Hypothalamus (tissue), 51 donors: ENCODE results near the gene SLC6A20.

Experiments used
- DNase-seq, 51 donors: peaks; one replicate each; lab custom pipeline; 2025; lab: John Stamatoyannopoulos, UW

Gene SLC6A20

DNA sequence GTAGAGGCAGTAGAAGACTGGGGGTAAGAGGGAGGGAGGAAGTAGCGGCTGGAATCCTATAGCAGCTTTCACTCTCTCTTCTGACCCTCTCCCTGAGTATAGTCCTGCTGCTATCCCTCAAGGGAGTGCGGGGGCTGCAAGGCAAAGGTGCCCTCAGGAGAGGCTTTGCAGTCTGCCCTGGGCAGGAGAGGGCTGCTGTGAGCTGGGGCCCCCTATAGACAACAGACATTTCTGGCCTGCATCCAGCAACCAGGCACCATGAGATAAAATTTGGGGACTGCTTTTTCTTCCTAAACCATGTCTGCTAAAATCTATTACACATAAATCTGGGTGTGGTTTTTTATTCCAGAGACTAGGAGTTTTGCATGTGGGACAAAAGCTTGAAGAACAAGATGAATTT lies 59.1 kb downstream of the SLC6A20 start:
- no peak for DNase-seq

DNA sequence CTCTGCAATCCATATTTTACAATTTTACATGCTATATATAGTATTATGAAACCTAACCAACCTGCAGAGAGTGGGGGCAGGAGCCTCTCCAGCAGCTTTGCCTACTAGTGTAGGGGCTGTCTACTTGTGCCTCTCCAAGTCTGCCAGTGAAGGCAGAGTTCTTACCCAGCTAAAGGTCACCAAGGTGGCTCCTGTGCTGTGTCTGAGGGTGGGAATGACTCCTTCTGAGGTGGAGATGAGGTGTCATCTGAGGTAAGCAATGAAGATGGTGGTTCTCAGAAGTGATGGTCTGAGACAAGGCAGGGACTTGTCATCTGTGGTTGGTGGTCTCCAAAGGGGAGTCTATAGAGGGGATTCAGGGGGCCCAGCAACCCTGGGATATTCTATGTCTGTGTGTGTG lies 59.6 kb downstream of the SLC6A20 start:
- DNase-seq: no peak

- DNase-seq: no peak
Observed at GRCh38 chr3:45730409-45731154, 65.8 kb downstream of the SLC6A20 start.

DNA sequence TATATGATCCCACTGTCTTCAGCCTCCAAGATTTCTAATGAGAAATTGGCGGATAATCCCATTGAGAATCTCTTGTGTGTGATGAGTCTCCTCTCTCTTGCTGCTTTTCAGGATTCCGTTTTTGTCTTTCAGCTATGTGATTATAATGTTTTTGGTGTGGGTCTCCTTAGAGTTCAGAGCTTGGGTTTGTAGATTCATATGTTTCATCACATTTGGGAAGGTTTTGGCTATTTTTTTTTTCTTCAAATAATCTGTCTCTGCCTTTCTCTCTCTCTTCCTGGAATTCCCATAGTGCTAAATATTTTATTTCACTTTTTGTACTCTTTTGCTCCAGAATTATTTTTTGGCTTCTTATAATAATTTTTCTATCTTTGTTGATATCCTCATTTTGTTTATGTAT lies 66.7 kb downstream of the SLC6A20 start:
- DNase-seq: no peak

DNA sequence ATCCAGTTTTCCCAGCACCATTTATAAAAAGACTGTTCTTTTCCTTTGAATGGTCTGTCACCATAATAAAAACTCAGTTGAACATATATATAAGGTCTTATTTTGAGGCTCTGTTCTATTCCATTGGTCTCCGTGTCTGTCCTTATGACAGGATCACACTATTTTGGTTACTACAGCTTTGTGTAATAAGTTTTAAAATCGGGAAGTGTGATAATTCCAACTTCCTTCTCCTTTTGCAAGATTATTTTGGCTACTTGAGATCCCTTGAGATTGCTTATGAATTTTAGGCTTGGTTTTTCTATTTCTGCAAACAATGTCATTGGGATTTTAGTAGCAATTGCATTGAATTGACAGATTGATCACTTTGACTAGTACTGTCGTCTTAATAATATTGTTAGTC lies 71.4 kb downstream of the SLC6A20 start:
- no peak for DNase-seq

DNA sequence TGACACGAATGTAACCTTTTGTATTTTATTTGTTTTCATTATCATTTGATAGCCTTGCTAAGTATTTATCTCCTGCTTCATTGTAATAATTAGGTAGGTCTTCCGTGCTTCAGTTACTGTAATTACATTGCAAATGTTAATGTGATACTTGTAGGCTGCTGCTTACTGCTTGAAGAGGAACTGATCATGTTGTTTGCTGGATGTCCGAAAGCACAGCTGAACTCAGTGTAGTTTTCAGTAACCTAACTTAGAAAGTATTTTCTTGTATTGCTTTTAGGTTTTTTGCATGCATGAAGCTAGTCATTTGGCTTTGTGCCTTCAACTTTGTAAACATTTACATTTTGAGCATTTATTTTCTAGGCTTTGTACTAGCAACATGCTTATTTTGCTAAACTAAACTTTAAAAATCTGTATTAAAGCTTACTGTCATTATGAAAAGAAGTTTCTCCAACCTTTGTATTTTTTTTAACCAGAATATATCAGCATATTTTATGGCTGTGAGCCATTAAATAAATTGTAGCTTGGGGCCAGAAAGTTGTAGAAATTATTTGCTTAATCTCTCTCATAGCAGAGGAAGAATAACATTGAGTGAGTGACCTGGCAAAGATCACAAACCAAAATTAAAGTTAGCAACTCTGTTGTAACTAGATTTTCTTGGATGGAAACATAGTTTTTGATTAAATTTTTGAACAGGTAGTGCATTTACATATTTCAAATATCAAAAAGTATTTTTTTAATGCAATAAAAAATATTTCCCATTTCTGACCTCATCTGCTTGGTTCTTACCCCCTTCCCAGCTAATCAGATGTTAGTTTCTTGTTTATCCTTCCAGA lies 76.5 kb downstream of the SLC6A20 start:
- no peak for DNase-seq

GRCh38 chr3:45716790-45717336 lies 79.5 kb downstream of the SLC6A20 start:
- no peak for DNase-seq

GRCh38 chr3:45715945-45716344 lies 80.4 kb downstream of the SLC6A20 start:
- DNase-seq: no peak

DNA sequence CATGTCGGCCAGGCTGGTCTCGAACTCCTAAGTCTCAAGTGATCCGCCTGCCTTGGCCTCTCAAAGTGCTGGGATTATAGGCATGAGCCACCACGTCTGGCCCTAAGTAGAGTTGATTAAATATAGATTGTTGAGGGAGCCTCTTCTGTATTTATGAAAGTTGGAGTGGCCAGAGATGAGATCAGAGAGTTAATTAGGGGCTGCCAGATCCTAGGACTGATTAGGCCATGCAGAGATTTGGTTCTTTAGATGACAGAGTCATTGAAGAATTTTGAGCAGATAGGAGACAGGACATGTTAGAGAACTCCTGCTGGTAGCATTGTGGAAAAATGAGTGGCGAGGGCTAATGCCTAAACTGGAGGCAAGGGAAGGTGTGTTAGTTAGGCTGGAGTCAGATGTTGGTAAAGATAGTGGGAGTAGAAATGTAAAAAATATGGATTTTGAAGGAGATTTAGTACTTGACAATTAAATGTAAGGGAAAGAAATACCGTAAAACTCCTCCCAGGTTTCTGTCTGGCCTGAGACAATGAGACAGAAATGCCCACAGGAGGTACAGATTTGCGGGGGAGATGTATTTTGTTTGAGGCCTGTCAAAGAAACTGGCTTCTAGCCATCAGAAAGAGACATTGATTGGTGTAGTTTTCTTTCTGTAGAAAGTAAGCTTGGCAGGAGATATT lies 83.8 kb downstream of the SLC6A20 start:
- DNase-seq: no peak

DNA sequence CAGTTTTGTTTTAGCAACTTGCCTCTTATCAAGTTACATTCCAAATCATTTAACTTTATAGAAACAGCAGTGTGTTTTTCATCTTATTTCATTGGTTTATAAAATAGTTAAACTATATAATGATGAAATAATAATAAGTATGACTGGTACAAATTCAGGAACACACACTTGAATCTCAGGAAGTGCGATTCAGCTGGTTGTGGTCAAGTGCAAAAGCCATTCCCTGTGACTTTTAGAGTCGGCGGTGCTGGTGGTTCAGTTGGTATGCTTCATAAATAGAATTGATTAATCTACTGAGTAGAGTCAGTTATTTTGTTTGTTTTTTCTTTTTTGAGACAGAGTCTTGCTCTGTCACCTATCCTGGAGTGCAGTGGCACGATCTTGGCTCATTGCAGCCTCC lies 84.4 kb downstream of the SLC6A20 start:
- DNase-seq: no peak

- no peak for DNase-seq
Observed at GRCh38 chr3:45705839-45706808, 90.2 kb downstream of the SLC6A20 start.
